HUES48 (cell line): ENCODE data around the gene CST7.

Experiments used
- H3K27ac ChIP-seq: one replicate; pipeline ENCODE4 v1.7.0; 2013; ENCODE audit warnings: low read depth, low read length, inconsistent platforms
- H3K27me3 ChIP-seq: 2 replicates; pipeline ENCODE4 v1.6.1; 2013; ENCODE audit warnings: mild to moderate bottlenecking, low read length; ENCODE audit not compliant: control insufficient read depth, insufficient read depth
- H3K36me3 ChIP-seq: 2 replicates; pipeline ENCODE4 v1.6.1; 2013; ENCODE audit warnings: low read length; ENCODE audit not compliant: control insufficient read depth, insufficient read depth
- H3K4me1 ChIP-seq: 2 replicates; pipeline ENCODE4 v1.6.1; 2013; ENCODE audit warnings: mild to moderate bottlenecking, low read length; ENCODE audit not compliant: control insufficient read depth, insufficient read depth
- H3K4me3 ChIP-seq: 2 replicates; pipeline ENCODE4 v1.5.1; 2013; ENCODE audit warnings: mild to moderate bottlenecking, low read depth, low read length
- H3K9ac ChIP-seq: 2 replicates; pipeline ENCODE4 v1.6.1; 2013; ENCODE audit warnings: mild to moderate bottlenecking, low read depth, low read length, moderate library complexity
- H3K9me3 ChIP-seq: 2 replicates; pipeline ENCODE4 v1.6.1; 2013; ENCODE audit warnings: low read length; ENCODE audit not compliant: control insufficient read depth, insufficient read depth

Gene CST7

DNA sequence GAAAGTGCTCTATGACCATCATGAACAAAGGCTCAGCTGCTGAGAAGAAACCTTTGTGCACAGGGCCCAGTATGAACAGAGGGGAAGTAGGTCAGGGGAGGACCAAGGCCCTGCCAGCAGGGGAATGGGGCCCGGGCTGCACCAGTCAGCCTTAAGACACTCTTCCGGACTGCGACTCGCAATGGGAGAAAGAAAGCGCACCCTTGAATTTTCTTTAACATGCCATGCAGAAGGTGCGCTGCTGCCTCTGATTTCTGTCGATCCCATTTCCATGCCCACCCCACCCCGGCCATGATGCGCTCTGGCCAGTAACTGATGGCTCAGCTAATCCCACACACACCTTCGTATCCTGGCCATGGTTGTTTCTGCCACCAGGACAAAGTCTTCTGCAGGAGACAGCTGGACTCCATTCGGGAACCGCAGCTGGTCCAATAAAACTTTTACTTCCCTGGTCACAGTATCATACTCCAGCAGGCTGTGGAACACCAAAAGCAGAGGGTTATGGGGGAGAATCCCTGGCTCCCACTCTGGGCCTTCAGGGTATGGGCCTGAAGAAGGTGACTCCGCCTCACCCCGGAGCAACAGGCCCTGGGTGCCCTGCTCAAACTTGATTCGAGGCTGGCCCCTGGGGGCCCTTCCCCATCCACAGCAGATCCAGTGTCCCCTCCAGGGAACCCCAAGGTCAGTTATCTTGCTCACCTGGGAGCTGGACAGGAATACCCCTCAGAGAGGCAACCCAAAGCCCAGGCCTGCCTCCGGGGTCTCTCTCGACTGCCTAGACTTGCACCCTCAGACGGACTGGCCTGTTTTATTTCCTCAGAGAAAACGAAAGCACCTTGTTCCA, 20.3 kb downstream of the CST7 start:
- Histone ChIP-seq H3K27me3 (no peaks in the 10 kb centered on the region), H3K9me3 (no peaks in the 10 kb centered on the region), H3K36me3 (peaks cover 83% of the 10 kb centered on the region), H3K4me3 (no peak overlapping the region), H3K27ac (no peak overlapping the region), H3K4me1 (no peaks in the 10 kb centered on the region), H3K9ac (no peak overlapping the region)

DNA sequence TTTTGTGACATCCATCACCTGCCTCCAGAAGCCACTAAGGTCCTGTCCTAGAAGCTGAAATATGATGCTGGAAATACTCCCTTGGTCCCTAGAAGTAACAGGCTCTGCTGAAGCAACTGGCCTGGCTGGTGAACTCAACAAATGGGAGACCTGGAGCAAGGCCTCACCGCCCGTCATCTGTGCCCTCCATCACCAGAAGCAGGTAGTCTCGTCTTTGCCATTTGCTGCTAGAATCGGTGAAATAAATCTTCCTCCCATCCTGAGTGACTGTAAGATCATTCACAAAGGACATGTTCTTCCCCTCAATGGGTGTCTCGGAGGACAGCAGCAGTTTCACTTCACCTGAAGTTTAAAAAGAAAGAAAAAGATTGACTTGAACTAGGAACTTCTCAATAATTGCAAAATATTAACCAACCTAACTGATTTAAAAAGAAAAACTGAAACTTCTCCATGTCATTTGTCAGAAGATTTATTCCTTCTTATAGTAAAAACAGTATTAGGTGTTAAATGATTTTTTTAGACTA, 21.0 kb downstream of the CST7 start:
- no peak overlapping the region for H3K9ac ChIP-seq
- peaks cover 83% of the 10 kb centered on the region for H3K36me3 ChIP-seq
- H3K9me3 ChIP-seq = no peaks in the 10 kb centered on the region
- H3K4me1 ChIP-seq = no peaks in the 10 kb centered on the region
- no peak overlapping the region for H3K27ac ChIP-seq
- no peak overlapping the region for H3K4me3 ChIP-seq
- H3K27me3 ChIP-seq = no peaks in the 10 kb centered on the region

DNA sequence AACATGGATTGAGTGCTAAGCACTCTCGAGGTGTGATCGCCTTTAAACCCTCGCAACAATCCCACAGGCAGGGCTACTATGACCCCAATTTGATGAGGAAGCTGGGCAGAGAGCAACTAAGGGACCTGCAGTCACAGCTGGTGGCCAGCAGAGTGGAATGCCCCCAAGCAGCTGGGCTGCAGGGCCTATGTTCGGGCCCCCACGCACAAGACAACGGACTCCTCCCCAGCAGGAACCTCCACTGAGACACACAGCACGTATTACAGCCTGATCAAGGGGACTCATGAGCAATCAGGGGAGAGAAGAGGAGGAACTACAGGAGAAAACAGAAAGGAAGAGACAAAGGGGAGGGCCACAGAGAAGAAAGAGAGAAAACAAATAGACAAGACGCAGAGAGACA, 21.7 kb downstream of the CST7 start:
- Histone ChIP-seq H3K9ac (no peak overlapping the region), H3K4me3 (no peak overlapping the region), H3K27ac (no peak overlapping the region), H3K4me1 (no peaks in the 10 kb centered on the region), H3K9me3 (no peaks in the 10 kb centered on the region), H3K27me3 (no peaks in the 10 kb centered on the region), H3K36me3 (peaks cover 78% of the 10 kb centered on the region)

DNA sequence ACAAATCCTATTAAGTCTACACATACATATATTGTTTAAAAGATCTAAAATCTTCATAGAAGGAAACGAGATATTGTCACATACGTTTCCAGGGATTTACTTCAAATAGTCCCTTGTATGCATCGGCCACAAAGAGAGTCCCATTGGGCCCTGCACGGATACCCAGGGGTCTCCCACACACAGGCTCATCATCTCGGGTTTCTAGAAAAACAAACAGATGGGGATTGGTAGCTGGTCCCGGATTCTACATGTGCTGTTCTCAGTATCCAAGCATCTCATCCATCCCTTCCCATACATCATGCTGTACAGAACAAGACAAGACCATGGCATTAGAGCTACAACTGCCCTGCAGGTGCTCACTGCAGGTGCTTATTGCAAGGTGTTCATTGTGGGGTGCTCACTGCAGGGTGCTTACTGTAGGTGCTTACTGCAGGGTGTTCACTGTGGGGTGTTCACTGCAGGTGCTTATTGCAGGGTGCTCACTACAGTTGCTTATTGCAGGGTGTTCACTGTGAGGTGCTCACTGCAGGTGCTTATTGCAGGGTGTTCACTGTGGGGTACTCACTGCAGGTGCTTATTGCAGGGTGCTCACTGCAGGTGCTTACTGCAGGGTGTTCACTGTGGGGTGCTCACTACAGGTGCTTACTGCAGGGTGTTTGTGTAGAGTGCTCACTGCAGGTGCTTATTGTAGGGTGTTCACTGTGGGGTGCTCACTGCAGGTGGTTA, 22.5 kb downstream of the CST7 start:
- H3K27me3 ChIP-seq = no peaks in the 10 kb centered on the region
- H3K9ac ChIP-seq = no peak overlapping the region
- no peak overlapping the region for H3K27ac ChIP-seq
- H3K4me3 ChIP-seq = no peak overlapping the region
- peaks cover 74% of the 10 kb centered on the region for H3K36me3 ChIP-seq
- H3K9me3 ChIP-seq = 0 out of 2 replicates have a peak, but pooled peaks cover 4% of the 10 kb centered on the region
- no peaks in the 10 kb centered on the region for H3K4me1 ChIP-seq

DNA sequence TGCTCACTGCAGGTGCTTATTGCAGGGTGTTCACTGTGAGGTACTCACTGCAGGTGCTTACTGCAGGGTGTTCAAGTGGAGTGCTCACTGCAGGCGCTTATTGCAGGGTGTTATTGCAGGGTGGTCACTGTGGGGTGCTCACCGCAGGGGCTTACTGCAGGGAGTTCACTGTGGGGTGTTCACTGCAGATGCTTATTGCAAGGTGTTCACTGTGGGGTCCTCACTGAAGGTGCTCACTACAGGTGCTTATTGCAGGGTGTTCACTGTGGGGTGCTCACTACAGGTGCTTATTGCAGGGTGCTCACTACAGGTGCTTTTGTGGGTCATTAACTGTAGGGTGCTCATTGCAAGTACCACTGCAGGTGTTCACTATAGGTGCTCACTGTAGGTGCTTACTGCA, 23.3 kb downstream of the CST7 start:
- Histone ChIP-seq H3K4me3 (no peak overlapping the region), H3K4me1 (no peaks in the 10 kb centered on the region), H3K9ac (no peak overlapping the region), H3K27ac (no peak overlapping the region), H3K9me3 (0 out of 2 replicates have a peak, but pooled peaks cover 6% of the 10 kb centered on the region), H3K36me3 (peaks cover 78% of the 10 kb centered on the region), H3K27me3 (no peaks in the 10 kb centered on the region)

DNA sequence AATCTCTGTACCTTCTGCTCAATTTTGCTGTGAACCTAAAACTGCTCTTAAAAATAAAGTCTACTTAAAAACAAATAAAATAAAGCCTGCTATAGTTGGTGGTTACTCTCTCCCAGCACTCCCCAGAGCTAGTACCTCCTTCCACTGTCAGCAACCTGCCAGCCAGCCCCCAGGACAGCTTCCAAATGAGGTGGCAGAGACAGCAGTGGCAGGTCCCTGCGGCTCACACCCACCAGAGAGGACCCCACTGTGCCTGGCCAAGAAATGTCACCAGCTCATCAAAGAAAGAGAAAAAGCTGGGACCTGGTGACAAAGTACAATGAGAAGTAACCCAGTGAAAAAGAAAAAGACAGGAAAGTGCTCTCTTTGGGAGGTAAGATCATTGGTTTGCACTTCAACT, 28.3 kb downstream of the CST7 start:
- Histone ChIP-seq H3K27me3 (no peaks in the 10 kb centered on the region), H3K4me1 (no peaks in the 10 kb centered on the region), H3K4me3 (no peak overlapping the region), H3K9me3 (0 out of 2 replicates have a peak, but pooled peaks cover 6% of the 10 kb centered on the region), H3K36me3 (peaks cover 54% of the 10 kb centered on the region), H3K27ac (no peak overlapping the region), H3K9ac (no peak overlapping the region)

DNA sequence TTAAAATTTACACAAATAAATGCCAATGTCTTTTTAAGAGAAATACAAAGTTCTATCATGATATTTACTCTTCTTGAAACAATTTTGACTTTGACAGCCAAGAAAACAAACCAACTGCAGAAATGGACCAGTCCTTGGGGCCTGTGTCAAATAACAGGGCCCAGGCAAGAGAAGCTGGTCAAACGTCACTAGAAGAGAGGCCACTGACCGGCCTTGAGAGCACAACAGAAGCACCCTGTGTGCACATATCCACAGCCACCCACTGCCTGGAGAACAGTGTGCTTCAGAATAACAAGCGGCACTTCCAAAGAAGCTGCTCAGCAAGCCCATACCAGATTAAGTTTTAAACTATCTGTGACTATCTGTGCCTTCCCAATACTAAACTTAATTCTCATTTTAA, 28.7 kb downstream of the CST7 start:
- Histone ChIP-seq H3K4me1 (no peaks in the 10 kb centered on the region), H3K27me3 (no peaks in the 10 kb centered on the region), H3K27ac (no peak overlapping the region), H3K9me3 (0 out of 2 replicates have a peak, but pooled peaks cover 6% of the 10 kb centered on the region), H3K4me3 (no peak overlapping the region), H3K36me3 (peaks cover 51% of the 10 kb centered on the region), H3K9ac (no peak overlapping the region)

DNA sequence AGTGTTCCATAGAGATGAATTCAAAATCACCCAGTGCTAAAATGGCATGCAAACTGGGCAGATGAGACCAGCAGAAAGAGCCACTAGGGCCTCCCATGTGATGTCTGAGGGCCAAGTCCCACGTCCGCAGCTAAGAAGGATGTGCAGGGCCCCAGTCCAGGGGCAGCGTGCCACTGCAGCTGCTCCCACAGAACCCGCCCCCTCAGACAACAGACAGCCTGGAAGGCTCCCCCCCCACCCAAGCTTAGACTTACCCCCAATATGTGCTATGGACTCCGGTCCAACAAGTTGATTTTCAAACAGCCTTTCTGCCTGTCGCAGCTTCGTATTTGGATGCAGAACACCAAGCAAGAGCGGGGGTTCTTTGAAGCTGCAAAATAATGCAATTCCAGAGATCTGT, 29.4 kb downstream of the CST7 start:
- no peaks in the 10 kb centered on the region for H3K4me1 ChIP-seq
- peaks cover 51% of the 10 kb centered on the region for H3K36me3 ChIP-seq

DNA sequence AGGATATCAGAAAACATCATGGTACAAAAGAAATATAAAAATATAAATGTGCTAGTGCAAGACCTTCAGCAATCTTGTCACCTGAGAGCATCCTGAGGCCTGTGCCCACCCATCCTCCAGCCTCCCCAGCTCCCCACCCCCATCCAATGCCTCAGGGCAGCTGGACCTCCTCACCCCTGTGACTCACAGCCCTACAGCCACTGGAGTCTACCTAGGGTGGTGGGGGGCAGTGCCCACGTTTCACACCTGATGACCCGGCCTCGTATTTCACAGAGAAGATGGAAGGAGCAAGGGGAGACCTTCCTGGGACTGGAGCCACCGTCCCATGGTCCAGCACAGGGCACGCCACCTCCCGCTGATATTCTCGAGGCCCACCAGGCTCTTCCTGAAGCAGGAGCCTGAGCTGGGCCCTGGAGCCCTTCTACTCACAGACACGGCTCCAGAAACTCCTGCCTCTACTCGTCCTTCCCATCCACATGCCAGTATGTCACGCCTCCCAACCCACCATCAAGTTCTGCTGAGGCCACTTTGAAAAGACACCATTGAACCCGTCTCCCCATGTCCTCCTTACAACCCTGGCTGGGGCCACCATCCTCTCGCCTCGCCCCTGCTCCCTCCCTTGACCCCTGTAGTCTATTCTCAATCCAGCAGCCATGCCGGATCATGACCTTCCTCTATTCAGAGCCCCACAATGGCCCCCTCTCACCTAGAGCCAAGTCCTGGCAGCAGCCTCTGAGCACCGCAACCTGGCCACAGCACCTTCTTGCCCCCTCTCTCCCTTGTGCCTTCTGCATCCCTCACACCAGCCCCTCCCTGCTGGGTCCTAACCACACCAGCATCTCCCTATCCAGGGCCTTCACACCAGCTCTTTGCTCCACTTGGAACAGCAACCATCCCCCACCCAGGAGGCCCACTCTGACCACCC, 30.2 kb downstream of the CST7 start:
- Histone ChIP-seq H3K27me3 (no peaks in the 10 kb centered on the region), H3K36me3 (peaks cover 48% of the 10 kb centered on the region), H3K9me3 (0 out of 2 replicates have a peak, but pooled peaks cover 6% of the 10 kb centered on the region), H3K9ac (no peak overlapping the region), H3K4me1 (no peaks in the 10 kb centered on the region), H3K27ac (no peak overlapping the region), H3K4me3 (no peak overlapping the region)

More for the DNA sequence above, 29.4 kb downstream of the CST7 start:
- Histone ChIP-seq H3K9ac (no peak overlapping the region), H3K4me3 (no peak overlapping the region), H3K9me3 (0 out of 2 replicates have a peak, but pooled peaks cover 6% of the 10 kb centered on the region), H3K27me3 (no peaks in the 10 kb centered on the region), H3K27ac (no peak overlapping the region)

DNA sequence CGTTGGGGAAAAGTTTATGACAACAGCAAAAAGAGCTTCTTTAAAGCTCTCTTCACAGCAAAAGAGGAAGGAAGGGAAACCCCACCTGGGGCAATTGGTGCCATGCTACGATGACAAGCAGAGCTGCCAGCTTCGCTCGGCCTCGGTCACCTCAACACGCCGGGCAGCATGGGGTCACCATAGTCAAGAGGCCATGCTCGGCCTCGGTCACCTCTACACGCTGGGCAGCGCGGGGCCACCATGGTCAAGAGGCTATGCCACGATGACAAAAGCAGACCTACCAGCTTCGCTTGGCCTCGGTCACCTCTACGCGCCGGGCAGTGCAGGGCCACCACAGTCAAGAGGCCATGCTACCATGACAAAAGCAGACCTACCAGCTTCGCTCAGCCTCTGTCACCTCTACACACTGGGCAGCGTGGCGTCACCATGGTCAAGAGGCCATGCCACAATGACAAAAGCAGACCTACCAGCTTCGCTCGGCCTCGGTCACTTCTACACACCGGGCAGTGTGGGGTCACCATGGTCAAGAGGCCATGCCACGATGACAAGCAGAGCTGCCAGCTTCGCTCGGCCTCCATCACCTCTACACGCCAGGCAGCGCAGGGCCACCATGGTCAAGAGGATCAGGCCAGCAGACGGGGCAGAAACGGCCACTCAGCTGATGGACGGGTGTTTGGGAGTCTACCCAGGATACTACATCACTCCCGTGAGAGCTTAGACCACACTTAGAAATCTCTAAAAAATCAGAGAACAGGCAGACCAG, 31.4 kb downstream of the CST7 start:
- Histone ChIP-seq H3K27ac (no peak overlapping the region), H3K36me3 (peaks cover 48% of the 10 kb centered on the region)

More for the DNA sequence above, 31.4 kb downstream of the CST7 start:
- Histone ChIP-seq H3K9me3 (0 out of 2 replicates have a peak, but pooled peaks cover 6% of the 10 kb centered on the region), H3K4me3 (no peak overlapping the region), H3K4me1 (no peaks in the 10 kb centered on the region), H3K9ac (no peak overlapping the region), H3K27me3 (no peaks in the 10 kb centered on the region)
